Suppressor macrophage (primary cell): ENCODE measurements around the gene PSAT1.

Experiments used
- DNase-seq, 4 experiments: peaks; one replicate each; pipeline ENCODE4 v3.0.0-alpha.2; 2020 to 2022

The PSAT1 gene

DNA sequence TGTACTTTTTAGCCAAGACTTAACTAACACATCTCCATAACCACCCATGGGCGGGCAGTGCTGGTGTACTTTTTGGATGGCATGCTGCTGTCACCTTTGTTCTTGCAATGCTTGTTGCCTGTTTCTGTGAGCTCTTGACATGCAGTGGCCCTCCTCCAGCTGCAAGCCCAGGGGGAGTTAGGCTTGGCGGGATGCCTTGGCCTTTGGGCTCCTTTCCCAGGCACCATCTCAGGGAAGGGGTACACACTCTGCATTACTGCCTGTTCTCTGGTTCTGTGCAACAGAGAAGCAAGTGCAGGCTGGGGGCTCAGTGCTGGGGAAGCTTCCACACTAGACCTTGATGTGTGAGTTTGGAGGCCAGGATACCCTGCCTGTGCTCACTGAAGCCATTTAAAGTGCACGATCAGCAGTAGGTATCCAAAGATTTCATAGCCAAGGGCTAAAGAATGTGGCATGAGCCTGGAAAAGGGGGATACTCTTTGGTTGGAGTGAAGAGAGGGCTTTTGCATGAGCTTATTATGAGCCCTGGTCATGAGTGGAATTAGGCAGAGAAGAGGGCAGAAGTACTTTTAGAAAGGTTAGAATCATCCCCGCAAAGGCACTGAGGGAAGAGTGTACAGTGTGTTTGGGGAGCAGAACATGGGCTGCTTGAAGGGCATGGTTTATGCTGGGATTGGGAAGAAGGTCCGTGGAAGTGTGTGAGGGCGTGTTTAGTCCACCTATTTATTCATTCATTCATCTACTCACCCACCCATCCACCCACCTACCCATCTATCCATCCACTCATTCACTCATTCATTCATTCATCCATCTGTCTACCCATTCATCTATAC, 22.5 kb downstream of the PSAT1 start:
- DNase-seq = no peak

GRCh38 chr9:78320030-78320693, 23.2 kb downstream of the PSAT1 start:
- no peak for DNase-seq

- no peak for DNase-seq
Observed at GRCh38 chr9:78320875-78321496, 24.1 kb downstream of the PSAT1 start.

DNA sequence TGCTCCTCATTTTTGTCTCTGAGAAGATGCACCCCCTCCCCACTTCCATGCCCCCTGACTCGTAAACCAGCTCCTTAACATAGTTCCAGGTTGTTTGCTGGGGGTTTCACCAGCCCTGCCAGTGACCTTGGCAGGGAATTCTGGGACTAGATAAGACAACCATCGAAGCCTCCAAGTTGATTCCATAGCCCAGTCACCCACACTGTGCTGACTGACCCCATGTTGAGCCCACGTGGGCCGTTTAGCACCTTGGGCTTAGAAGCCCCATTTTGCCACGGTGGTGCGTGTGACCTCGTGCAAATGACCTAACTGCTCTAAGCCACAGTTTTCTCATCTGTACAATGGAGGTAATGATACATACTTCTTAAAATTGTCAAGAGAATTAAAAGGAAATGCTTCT, 24.6 kb downstream of the PSAT1 start:
- no peak for DNase-seq

- no peak for DNase-seq
Observed at GRCh38 chr9:78324068-78324650, 27.2 kb downstream of the PSAT1 start.

- no peak for DNase-seq
Observed at GRCh38 chr9:78324682-78325081, 27.8 kb downstream of the PSAT1 start.

GRCh38 chr9:78325343-78325742, 28.4 kb downstream of the PSAT1 start:
- no peak for DNase-seq

- DNase-seq = no peak
Observed at GRCh38 chr9:78325846-78326360, 29.0 kb downstream of the PSAT1 start.

- DNase-seq = no peak
Observed at GRCh38 chr9:78326564-78326963, 29.6 kb downstream of the PSAT1 start.

- no peak for DNase-seq
Observed at GRCh38 chr9:78332381-78332780, 35.5 kb downstream of the PSAT1 start.

GRCh38 chr9:78348848-78349247, 51.9 kb downstream of the PSAT1 start:
- DNase-seq = no peak

GRCh38 chr9:78351816-78352215, 54.9 kb downstream of the PSAT1 start:
- DNase-seq = no peak

DNA sequence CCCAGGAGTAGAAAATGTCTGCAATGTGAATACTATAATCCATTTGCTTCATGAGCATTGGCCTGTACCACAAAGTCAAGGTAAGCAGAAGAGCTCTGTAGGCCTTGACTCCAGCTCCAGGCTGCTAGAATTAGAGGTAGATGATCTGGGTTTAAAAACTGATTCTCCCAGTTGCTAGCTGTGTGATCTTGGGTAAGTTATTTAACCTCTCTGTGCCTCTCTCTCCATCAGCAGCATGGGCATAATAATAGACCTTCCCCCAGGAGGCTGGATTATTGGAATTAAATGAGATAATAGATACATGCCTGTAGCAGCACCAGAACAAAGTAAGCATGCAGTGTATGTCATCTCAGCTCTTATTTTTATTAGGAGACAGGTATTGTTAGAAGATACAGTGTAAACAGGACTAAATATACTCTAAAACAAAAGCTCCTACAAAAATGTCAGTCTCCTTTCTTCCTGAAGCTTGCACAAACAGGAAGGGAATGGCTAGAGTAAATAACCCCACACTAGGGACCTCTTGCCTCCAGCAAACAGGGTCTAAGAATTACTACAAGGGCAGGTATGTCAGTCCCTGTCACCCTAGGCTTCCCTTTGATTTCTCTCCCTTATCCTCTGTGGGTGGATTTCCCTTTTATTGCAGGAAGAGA, 57.5 kb downstream of the PSAT1 start:
- DNase-seq = no peak

GRCh38 chr9:78354989-78355388, 58.1 kb downstream of the PSAT1 start:
- DNase-seq = no peak

DNA sequence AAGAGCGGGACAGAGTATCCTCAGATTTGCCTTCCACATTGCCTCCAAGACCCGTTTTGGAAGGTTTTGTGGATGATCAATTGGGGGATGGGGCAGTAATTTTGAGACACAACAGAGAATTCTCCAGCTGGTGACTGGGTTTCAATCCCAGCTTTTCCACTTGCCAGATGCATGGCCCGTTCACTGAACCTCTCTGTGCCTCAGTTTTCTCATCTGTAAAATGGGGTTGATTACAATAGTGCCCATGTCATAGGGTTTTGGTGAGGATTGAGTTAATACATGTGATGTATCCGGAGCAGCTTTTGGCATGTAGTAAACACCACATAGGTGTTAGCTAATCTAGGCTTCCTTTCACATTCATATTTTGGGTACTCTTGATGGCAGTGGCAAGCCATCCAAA, 59.7 kb downstream of the PSAT1 start:
- no peak for DNase-seq

DNA sequence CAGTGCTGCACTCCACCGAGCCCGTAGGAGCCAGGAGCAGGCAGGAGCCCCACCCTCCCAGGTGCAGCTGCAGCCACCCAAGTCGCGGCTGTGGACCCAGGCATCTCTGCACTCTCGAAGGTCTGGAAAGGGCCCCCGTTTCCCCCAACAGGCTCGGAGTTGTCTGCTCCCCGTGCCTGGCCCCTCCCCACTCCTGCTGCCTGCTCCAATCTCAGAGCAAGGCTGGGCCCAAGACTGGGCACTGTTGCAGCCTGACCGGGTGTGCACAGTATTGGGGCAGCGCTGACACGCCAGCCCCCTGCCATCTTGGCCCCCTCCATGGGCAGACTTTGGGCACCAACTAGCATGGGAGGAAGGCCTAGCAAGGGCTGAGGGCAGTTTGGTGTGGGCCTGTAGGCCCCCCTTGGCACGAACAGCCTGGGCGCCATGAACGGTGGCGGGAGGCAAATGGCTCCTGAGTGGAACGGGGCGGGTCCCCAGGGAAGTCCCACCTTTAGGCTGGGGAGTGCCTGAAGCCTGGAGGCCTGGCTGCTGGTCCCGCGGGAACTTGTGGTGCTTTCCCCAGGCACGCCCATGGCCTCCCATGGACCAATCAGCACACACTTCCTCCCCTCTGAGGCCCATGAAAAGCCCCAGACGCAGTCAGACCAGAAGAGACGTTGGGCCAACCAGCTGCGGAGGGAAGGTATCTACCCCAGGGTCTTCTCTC, 60.4 kb downstream of the PSAT1 start:
- DNase-seq = no peak

DNA sequence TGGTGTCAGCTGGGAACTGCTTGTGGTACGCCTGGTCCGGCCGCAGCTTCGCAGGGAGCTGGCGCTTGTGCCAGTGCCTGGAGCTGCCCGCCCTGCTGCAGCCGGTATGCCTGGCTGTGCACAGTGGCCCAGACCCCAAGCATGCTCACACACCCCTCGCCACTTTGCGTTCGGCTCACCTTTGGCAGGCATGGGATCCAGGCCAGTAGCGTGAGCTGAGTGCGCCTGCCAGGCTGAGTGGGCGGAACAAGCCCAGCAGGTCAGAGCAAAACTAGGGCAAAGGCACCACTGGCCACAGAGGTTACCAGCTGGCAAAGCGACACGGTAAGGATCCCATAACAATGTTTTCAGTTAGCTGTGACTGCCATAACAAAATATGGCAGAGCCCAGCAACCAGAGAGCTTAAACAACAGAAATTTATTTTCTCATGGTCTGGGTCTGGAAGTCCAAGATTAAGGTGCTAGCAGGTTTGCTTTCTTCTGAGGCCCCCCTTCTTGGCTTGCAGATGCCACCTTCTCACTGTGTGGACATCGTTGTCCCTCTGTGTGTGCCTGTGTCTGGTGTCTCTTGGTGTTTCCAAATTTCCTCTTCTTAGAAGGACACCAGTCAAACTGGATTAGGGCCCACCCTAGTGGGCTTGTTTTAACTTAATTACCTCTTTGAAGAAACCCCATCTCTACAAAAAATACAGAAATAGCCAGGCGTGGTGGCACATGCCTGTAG, 61.6 kb downstream of the PSAT1 start:
- DNase-seq = no peak

DNA sequence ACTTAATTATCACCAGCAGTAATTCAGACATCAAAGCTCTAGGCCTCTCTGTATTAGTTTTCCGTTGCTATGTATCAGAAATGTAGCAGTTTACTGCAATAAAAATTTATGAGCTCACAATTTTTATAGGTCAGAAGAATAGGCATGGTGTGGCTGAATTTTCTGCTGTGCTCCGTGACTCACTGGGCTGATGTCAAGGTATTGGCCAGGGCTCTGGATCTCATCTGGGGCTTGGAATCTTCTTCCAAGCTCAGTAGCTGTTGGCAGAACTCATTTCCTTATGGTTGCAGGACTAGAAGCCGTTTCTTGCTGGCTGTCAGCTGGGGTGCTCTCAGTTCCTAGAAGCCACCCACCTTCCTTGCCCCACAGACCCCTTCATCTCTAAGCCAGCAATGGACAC, 66.3 kb downstream of the PSAT1 start:
- DNase-seq = no peak

DNA sequence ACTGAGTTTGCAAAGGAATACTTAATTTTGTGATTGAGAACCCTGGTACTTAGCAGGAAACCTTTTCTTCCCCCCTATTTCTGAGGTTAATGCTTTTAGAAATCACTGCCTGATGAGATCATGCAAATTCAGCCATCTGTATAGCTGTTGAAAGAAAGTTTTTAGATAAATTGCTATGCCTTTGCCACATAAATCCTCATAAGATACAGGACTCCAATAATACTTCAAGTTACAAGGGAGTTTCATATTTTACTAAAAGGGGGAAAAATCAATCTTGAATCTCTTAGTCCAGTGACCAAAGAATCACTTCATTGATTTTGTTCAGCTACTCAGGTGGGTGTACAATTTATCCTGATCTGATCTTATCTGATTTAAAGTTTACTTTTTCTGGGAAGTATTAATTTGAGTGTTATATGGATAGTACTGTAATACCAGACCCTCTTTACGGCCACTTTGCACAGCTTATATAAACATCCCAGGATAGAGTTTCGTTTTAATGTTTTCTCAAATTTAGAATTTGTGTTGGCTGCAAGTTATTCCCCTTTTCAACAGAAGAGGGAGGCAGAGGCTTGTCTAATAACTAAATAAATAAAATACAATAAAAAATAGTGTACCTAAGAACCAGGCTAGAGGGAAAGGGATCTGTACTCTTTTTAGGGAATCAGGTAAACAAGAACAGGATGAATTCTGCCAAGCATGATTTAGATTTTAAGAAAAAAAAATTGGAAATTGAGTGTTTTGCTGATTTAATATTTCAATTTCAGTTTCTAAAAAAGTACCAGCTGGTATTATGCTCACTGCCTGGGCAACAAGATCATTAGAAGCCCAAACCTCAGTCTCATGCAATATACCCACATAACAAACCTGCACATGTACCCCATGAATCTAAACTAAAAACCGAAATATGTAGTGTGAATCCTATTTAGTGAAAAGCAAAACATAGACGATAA, 69.1 kb downstream of the PSAT1 start:
- DNase-seq = peak; percentile 14 to 34 (median 14)

GRCh38 chr9:78366827-78367226, 69.9 kb downstream of the PSAT1 start:
- DNase-seq = no peak
